HCT116 (cell line): ENCODE measurements around the gene DNAJC19. TPM values are rescaled to one million over a fixed set of nuclear protein-coding genes. Genes with fewer than 3 reads are reported as not detected.
A peak's percentile ranks its signal among the peaks of the same experiment; 100 is the strongest.

Experiments used
- ATAC-seq: fragments of 200-7000 bp; cut with Tn5 transposase; 2 replicates; pipeline ENCODE4 v1.9.1; 2020; ENCODE audit warnings: mild to moderate bottlenecking, moderate library complexity
- BruUV-seq: library from RNA; stranded (reverse); fragments of 400-500 nt; replicated peaks from 2 replicates; lab custom pipeline; 2021; lab: Mats Ljungman, UMichigan
- CTCF ChIA-PET: fragments of 300-600 bp; sonication (Branson Sonifier 250); formaldehyde crosslinking; loops from one replicate; lab custom pipeline; 2021; ENCODE audit warnings: antibody characterized with exemption; lab: Charles Lee
- POLR2A ChIA-PET: fragments of 300-600, 350-600 bp; sonication (Branson Sonifier 250); formaldehyde crosslinking; loops from one replicate; lab custom pipeline; 2021; ENCODE audit warnings: antibody characterized with exemption; lab: Charles Lee
- RAD21 ChIA-PET, 2 experiments: fragments of 300-600 bp; sonication (Branson Sonifier 250); formaldehyde crosslinking; loops; one replicate each; lab custom pipeline; 2023; ENCODE audit warnings: low total read pairs in 2 of 2; ENCODE audit not compliant: uncharacterized antibody in 2 of 2, unreplicated experiment in 2 of 2, low non-redundant PET in 1 of 2; lab: Charles Lee
- DNase-seq: peaks from one replicate; pipeline ENCODE4 v3.0.0-alpha.2; 2010; ENCODE audit warnings: low read depth, low spot score
- H2AFZ ChIP-seq: fragments of 200-600 bp; shearing (Covaris generic), sonication (generic); 2 replicates; pipeline ENCODE4 v1.6.1; 2017; ENCODE audit warnings: low read depth, mixed run types, mixed read lengths, antibody characterized with exemption, low read length; ENCODE audit not compliant: poor library complexity, severe bottlenecking
- H3K27ac ChIP-seq: 2 replicates; pipeline ENCODE4 v1.5.1; 2012; ENCODE audit warnings: low read depth, low read length
- H3K27me3 ChIP-seq: fragments of 200-600 bp; sonication (generic); 2 replicates; pipeline ENCODE4 v1.6.1; 2016; ENCODE audit warnings: mixed run types, low read length, mixed read lengths; ENCODE audit not compliant: insufficient read depth
- H3K36me3 ChIP-seq, 2 experiments: fragments of 200-500 bp in 1 of 2; fragments of 200-600 bp in 1 of 2; sonication (Bioruptor generic) in 1 of 2; sonication (generic) in 1 of 2; 2 replicates each; pipeline versions ENCODE4 v1.5.1 to v1.6.1; 2014 to 2016; ENCODE audit warnings: low read length in 2 of 2, inconsistent platforms in 1 of 2, mixed read lengths in 1 of 2, mixed run types in 1 of 2; ENCODE audit not compliant: insufficient read depth in 2 of 2, control insufficient read depth in 1 of 2
- H3K4me1 ChIP-seq, 2 experiments: fragments of 200-600 bp in 1 of 2; sonication (generic) in 1 of 2; 2 replicates each; pipeline versions ENCODE4 v1.5.1 to v1.6.1; 2012 to 2017; ENCODE audit warnings: low read length in 2 of 2, inconsistent platforms in 1 of 2, mild to moderate bottlenecking in 1 of 2, mixed read lengths in 1 of 2, mixed run types in 1 of 2, moderate library complexity in 1 of 2; ENCODE audit not compliant: insufficient read depth in 2 of 2, control insufficient read depth in 1 of 2
- H3K4me2 ChIP-seq: fragments of 200-600 bp; sonication (generic); 2 replicates; pipeline ENCODE4 v1.6.1; 2017; ENCODE audit warnings: mixed run types, low read length, mixed read lengths
- H3K4me3 ChIP-seq, 2 experiments: fragments of 200-600 bp in 1 of 2; sonication (generic) in 1 of 2; replicated peaks in 1 of 2; 2 replicates each; pipeline ENCODE4 v1.5.1; 2011 to 2016; ENCODE audit warnings: low read length in 2 of 2, control low read depth in 1 of 2, low read depth in 1 of 2, mild to moderate bottlenecking in 1 of 2, mixed read lengths in 1 of 2, mixed run types in 1 of 2
- H3K79me2 ChIP-seq: fragments of 200-600 bp; sonication (generic); 2 replicates; pipeline ENCODE4 v1.6.1; 2017; ENCODE audit warnings: mild to moderate bottlenecking, mixed run types, low read length, moderate library complexity, mixed read lengths; ENCODE audit not compliant: insufficient read depth
- H3K9ac ChIP-seq: fragments of 200-600 bp; sonication (generic); 2 replicates; pipeline ENCODE4 v1.6.1; 2016; ENCODE audit warnings: low read length, mixed read lengths
- H3K9me2 ChIP-seq: fragments of 200-600 bp; sonication (generic), shearing (Covaris generic); 2 replicates; pipeline ENCODE4 v1.6.1; 2017; ENCODE audit warnings: mixed run types, mild to moderate bottlenecking, moderate library complexity; ENCODE audit not compliant: insufficient read depth
- H3K9me3 ChIP-seq, 2 experiments: fragments of 200-500 bp in 1 of 2; fragments of 200-600 bp in 1 of 2; sonication (Bioruptor generic) in 1 of 2; sonication (generic) in 1 of 2; 2 replicates each; pipeline ENCODE4 v1.6.1; 2014 to 2017; ENCODE audit warnings: low read length in 2 of 2, mixed read lengths in 2 of 2, inconsistent platforms in 1 of 2, low read depth in 1 of 2, mild to moderate bottlenecking in 1 of 2, mixed run types in 1 of 2, moderate library complexity in 1 of 2; ENCODE audit not compliant: control insufficient read depth in 1 of 2, insufficient read depth in 1 of 2
- H4K20me1 ChIP-seq: fragments of 200-600 bp; sonication (generic), shearing (Covaris generic); 2 replicates; pipeline ENCODE4 v1.6.1; 2017; ENCODE audit warnings: mixed run types, mild to moderate bottlenecking, moderate library complexity; ENCODE audit not compliant: insufficient read depth
- CEBPB ChIP-seq: IDR thresholded peaks from 2 replicates; pipeline ENCODE4 v1.6.1; 2012; ENCODE audit warnings: low read depth
- EGR1 ChIP-seq: IDR thresholded peaks from 2 replicates; pipeline ENCODE4 v1.6.1; 2012; ENCODE audit warnings: low read depth
- ELF1 ChIP-seq: IDR thresholded peaks from 2 replicates; pipeline ENCODE4 v1.6.1; 2012; ENCODE audit warnings: low read depth, borderline replicate concordance
- EZH2phosphoT487 ChIP-seq: fragments of 200-600 bp; IDR thresholded peaks from 2 replicates; pipeline ENCODE4 v1.6.1; 2018; ENCODE audit warnings: antibody characterized with exemption, borderline replicate concordance
- FOSL1 ChIP-seq: IDR thresholded peaks from 2 replicates; pipeline ENCODE4 v1.6.1; 2012; ENCODE audit warnings: low read depth
- JUND ChIP-seq: IDR thresholded peaks from 2 replicates; pipeline ENCODE4 v1.6.1; 2012
- POLR2A ChIP-seq: IDR thresholded peaks from 2 replicates; pipeline ENCODE4 v1.7.0; 2011; ENCODE audit warnings: borderline replicate concordance; ENCODE audit not compliant: insufficient read depth, insufficient read length; ENCODE audit errors: extremely low read depth
- POLR2AphosphoS5 ChIP-seq: IDR thresholded peaks from 2 replicates; pipeline ENCODE4 v1.6.1; 2011; ENCODE audit warnings: mild to moderate bottlenecking, low read depth, low read length, moderate library complexity
- RAD21 ChIP-seq: IDR thresholded peaks from 2 replicates; pipeline ENCODE4 v1.6.1; 2012; ENCODE audit warnings: low read depth, mild to moderate bottlenecking
- SIN3A ChIP-seq: IDR thresholded peaks from 2 replicates; pipeline ENCODE4 v1.6.1; 2012; ENCODE audit warnings: low read depth
- SP1 ChIP-seq: IDR thresholded peaks from 2 replicates; pipeline ENCODE4 v1.6.1; 2012; ENCODE audit warnings: low read depth
- SRF ChIP-seq: IDR thresholded peaks from 2 replicates; pipeline ENCODE4 v1.6.1; 2012; ENCODE audit warnings: low read depth
- TCF7L2 ChIP-seq: IDR thresholded peaks from 2 replicates; pipeline ENCODE4 v1.7.0; 2011; ENCODE audit warnings: borderline replicate concordance, inconsistent platforms; ENCODE audit not compliant: insufficient read depth, insufficient read length; ENCODE audit errors: extremely low read depth
- YY1 ChIP-seq: IDR thresholded peaks from 2 replicates; pipeline ENCODE4 v1.6.1; 2011; ENCODE audit warnings: low read length, low read depth, moderate library complexity, mild to moderate bottlenecking; ENCODE audit not compliant: insufficient replicate concordance; ENCODE audit errors: extremely low read depth
- ZFX ChIP-seq: fragments of 450-650 bp; IDR thresholded peaks from 2 replicates; pipeline ENCODE4 v1.6.1; 2017
- intact Hi-C: fragments of 100-400 bp; cut with micrococcal nuclease; formaldehyde crosslinking; loops from 2 replicates; pipeline ENCODE4 v1.10.0; 2022
- total RNA-seq: library from RNA; stranded (reverse); gene quantifications from one replicate; pipeline ENCODE4 v1.2.1, GENCODE V29; 2021; ENCODE audit not compliant: unreplicated experiment
- TF ChIP-seq, protein P1 (sequence below): IDR thresholded peaks from 2 replicates; pipeline ENCODE4 v1.6.1; 2012
- TF ChIP-seq, protein P2 (sequence below): IDR thresholded peaks from 2 replicates; pipeline ENCODE4 v1.6.1; 2012
- TF ChIP-seq, protein P3 (sequence below): IDR thresholded peaks from 2 replicates; pipeline ENCODE4 v1.6.1; 2011; ENCODE audit warnings: mild to moderate bottlenecking, low read length, moderate library complexity; ENCODE audit not compliant: insufficient replicate concordance; ENCODE audit errors: extremely low read depth
- TF ChIP-seq, protein P4 (sequence below), 3 experiments: fragments of 200-600 bp in 1 of 3; sonication (generic) in 1 of 3; IDR thresholded peaks in 2 of 3; conservative IDR thresholded peaks in 1 of 3; 2 replicates each; pipeline ENCODE4 v1.5.1; 2012 to 2017; ENCODE audit warnings: low read depth in 2 of 3, low read length in 2 of 3, antibody characterized with exemption in 1 of 3, borderline replicate concordance in 1 of 3, control low read depth in 1 of 3, mild to moderate bottlenecking in 1 of 3, mixed read lengths in 1 of 3, mixed run types in 1 of 3, moderate library complexity in 1 of 3; ENCODE audit not compliant: insufficient read depth in 1 of 3

Gene DNAJC19
- total RNA-seq, 1 experiment from 2014 or later, result 61.2 TPM

DNA sequence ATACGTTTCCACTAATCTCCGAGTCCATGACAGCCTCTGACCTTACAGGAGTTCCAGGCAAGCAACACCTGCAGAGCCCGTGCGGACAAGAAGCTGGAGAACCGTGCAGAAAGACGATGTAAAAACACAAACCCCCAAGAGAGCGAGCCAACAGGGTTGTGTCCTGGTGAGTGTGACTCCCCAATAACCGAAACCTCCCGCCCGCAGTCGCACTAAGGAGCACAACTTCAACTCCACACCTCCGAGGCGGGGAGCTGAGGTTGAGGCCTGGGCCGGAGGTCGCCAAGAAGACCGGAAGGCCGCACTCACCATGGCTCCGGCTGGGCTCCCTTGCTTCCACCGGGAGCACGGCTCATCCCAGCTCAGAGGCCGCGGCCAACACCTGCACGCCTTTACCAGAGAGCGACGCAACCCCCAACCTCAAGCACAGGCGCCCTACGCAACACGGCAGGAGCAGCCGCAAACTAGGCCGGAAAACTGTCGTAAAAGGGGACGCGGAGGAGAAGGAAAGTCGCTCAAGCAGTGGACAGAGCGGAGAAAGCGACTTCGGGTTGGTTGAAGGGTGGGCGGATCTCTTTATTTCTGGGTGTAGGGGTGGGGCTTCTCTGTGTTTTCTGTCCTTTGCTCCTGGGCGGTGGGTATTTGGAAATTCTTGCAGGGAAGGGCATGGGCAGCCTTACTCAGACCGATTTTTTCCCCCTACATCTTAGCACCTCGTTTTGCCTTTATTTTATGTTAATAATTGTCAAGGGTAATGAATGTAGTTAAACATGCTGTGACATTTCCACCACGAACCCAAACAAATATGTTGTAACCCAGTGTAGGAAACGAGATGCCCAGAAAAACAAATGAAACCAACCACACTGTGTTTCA lies at the start of gene DNAJC19 (continued):
- TF ChIP-seq FOSL1 (no peak), EZH2phosphoT487 (no peak), RAD21 (no peak), SIN3A (peak; percentile 96), ELF1 (no peak), ZFX (peak; percentile 83), SRF (no peak)
- TF ChIP-seq, protein P1, sequence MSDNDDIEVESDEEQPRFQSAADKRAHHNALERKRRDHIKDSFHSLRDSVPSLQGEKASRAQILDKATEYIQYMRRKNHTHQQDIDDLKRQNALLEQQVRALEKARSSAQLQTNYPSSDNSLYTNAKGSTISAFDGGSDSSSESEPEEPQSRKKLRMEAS, result peak; percentile 89

DNA sequence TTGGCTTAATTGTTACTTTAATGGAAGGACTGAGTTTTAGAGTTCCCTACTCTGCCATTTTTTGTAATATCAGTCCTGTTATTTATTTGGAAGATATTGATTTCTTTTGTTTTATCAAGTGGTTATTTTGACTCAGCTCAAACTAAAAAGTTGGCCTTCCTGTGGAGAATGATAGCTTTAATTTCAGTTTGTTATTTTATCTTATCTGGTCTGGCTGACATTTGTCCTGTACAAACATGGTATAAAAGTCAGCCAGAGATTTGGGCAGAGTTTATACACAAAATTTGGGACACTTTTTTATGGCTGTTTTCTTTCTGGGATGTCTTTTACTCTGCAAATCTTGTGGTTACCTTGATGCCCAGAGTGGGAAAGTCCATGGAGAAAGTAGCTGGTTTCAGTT lies 41.4 kb upstream of the DNAJC19 start:
- ChIA-PET CTCF (no interaction called here), POLR2A (no interaction called here), RAD21 (no interaction called here)
- Histone ChIP-seq H2AFZ (no peak overlapping the region), H3K9me3 (no peaks in the 10 kb centered on the region), H4K20me1 (no peaks in the 10 kb centered on the region), H3K79me2 (no peaks in the 10 kb centered on the region), H3K4me1 (no peaks in the 10 kb centered on the region)
- no TSS peak for BruUV-seq
- DNase-seq, result no peak
- no peak for TF ChIP-seq SIN3A
- TF ChIP-seq POLR2AphosphoS5, result no peak
- TF ChIP-seq, protein P1, result no peak
- TF ChIP-seq EZH2phosphoT487, result no peak
- no peak for TF ChIP-seq POLR2A
- no peak for TF ChIP-seq ELF1
- TF ChIP-seq, protein P2, sequence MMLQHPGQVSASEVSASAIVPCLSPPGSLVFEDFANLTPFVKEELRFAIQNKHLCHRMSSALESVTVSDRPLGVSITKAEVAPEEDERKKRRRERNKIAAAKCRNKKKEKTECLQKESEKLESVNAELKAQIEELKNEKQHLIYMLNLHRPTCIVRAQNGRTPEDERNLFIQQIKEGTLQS, result no peak
- TF ChIP-seq JUND, result no peak
- TF ChIP-seq EGR1, result no peak
- TF ChIP-seq TCF7L2, result no peak
- TF ChIP-seq FOSL1, result no peak
- TF ChIP-seq RAD21, result no peak
- no peak for TF ChIP-seq SP1
- TF ChIP-seq, protein P3, sequence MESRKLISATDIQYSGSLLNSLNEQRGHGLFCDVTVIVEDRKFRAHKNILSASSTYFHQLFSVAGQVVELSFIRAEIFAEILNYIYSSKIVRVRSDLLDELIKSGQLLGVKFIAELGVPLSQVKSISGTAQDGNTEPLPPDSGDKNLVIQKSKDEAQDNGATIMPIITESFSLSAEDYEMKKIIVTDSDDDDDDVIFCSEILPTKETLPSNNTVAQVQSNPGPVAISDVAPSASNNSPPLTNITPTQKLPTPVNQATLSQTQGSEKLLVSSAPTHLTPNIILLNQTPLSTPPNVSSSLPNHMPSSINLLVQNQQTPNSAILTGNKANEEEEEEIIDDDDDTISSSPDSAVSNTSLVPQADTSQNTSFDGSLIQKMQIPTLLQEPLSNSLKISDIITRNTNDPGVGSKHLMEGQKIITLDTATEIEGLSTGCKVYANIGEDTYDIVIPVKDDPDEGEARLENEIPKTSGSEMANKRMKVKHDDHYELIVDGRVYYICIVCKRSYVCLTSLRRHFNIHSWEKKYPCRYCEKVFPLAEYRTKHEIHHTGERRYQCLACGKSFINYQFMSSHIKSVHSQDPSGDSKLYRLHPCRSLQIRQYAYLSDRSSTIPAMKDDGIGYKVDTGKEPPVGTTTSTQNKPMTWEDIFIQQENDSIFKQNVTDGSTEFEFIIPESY, result no peak
- TF ChIP-seq ZFX, result no peak
- TF ChIP-seq YY1, result no peak
- TF ChIP-seq CEBPB, result no peak
- TF ChIP-seq, protein P4, sequence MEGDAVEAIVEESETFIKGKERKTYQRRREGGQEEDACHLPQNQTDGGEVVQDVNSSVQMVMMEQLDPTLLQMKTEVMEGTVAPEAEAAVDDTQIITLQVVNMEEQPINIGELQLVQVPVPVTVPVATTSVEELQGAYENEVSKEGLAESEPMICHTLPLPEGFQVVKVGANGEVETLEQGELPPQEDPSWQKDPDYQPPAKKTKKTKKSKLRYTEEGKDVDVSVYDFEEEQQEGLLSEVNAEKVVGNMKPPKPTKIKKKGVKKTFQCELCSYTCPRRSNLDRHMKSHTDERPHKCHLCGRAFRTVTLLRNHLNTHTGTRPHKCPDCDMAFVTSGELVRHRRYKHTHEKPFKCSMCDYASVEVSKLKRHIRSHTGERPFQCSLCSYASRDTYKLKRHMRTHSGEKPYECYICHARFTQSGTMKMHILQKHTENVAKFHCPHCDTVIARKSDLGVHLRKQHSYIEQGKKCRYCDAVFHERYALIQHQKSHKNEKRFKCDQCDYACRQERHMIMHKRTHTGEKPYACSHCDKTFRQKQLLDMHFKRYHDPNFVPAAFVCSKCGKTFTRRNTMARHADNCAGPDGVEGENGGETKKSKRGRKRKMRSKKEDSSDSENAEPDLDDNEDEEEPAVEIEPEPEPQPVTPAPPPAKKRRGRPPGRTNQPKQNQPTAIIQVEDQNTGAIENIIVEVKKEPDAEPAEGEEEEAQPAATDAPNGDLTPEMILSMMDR (IDR thresholded peaks at IDR 0.05 in 2 of 3, conservative IDR thresholded peaks at IDR 0.05 in 1 of 3; ENCODE audit: borderline replicate concordance in 1 of 3, insufficient read depth in 1 of 3, low read depth in 2 of 3, low read length in 2 of 3), result no peak
- TF ChIP-seq, all 23 proteins: peak for 0
- Histone ChIP-seq H3K27ac (no peak overlapping the region), H3K4me3 (no peak overlapping the region), H3K9ac (no peak overlapping the region), H3K27me3 (no peaks in the 10 kb centered on the region), H3K9me2 (no peaks in the 10 kb centered on the region; the same call in 1 of the 2 replicates), H3K4me2 (no peak overlapping the region), H3K36me3 (no peaks in the 10 kb centered on the region)
- ATAC-seq, result no peak
- intact Hi-C loops, result no loop called here
